ENCODE results near the gene ATP2B3. TPM values are rescaled to one million over a fixed set of nuclear protein-coding genes. Genes with fewer than 3 reads are reported as not detected.

ATP2B3 gene
- total RNA-seq, 1 experiment from 2014 or later, result 0.21 TPM

GRCh38 chrX:153582896-153583295 is 65.5 kb downstream of the ATP2B3 start:
- no TSS peak for BruUV-seq (replicated peaks)
- no peak for DNase-seq (ENCODE audit: low read depth, low spot score)
- Histone ChIP-seq H3K27me3 (ENCODE audit: control insufficient read depth, insufficient read depth, low read length) (no peaks in the 10 kb centered on the region), H3K9me3 (ENCODE audit: control insufficient read depth, insufficient read depth, low read depth, low read length) (no peaks in the 10 kb centered on the region), H3K4me1 (ENCODE audit: control insufficient read depth, insufficient read depth, low read length) (no peaks in the 10 kb centered on the region; the same call in 1 of the 2 replicates), H3K4me3 (ENCODE audit: low read depth in 2 of 2, low read length in 2 of 2) (no peak overlapping the region), H3K27ac (ENCODE audit: low read length) (no peak overlapping the region), H3K36me3 (ENCODE audit: control insufficient read depth, insufficient read depth, low read length) (no peaks in the 10 kb centered on the region)
- ChIA-PET POLR2A (no interaction called here), CTCF (no interaction called here)
- ATAC-seq, result no peak
- in situ Hi-C loops (cut with HindIII; ENCODE audit: low pct_unique_long_range_greater_than_20kb, low sequenced_read_pairs), result no loop called here
- TF ChIP-seq CTCF (IDR thresholded peaks at IDR 0.05) (no peak), REST (IDR thresholded peaks at IDR 0.05; ENCODE audit: insufficient read depth in 1 of 2, low read depth in 2 of 2, low read length in 1 of 2) (no peak)
- intact Hi-C loops (cut with micrococcal nuclease; ENCODE audit: unreplicated experiment), result no loop called here

GRCh38 chrX:153583433-153583832 is 66.0 kb downstream of the ATP2B3 start:
- ChIA-PET POLR2A (no interaction called here), CTCF (no interaction called here)
- Histone ChIP-seq H3K27me3 (ENCODE audit: control insufficient read depth, insufficient read depth, low read length) (no peaks in the 10 kb centered on the region), H3K9me3 (ENCODE audit: control insufficient read depth, insufficient read depth, low read depth, low read length) (no peaks in the 10 kb centered on the region), H3K36me3 (ENCODE audit: control insufficient read depth, insufficient read depth, low read length) (no peaks in the 10 kb centered on the region), H3K4me1 (ENCODE audit: control insufficient read depth, insufficient read depth, low read length) (no peaks in the 10 kb centered on the region; the same call in 1 of the 2 replicates), H3K4me3 (ENCODE audit: low read depth in 2 of 2, low read length in 2 of 2) (no peak overlapping the region), H3K27ac (ENCODE audit: low read length) (no peak overlapping the region)
- intact Hi-C loops (cut with micrococcal nuclease; ENCODE audit: unreplicated experiment) (no loop called here), in situ Hi-C loops (cut with HindIII; ENCODE audit: low pct_unique_long_range_greater_than_20kb, low sequenced_read_pairs) (no loop called here)
- DNase-seq (ENCODE audit: low read depth, low spot score) (no peak), ATAC-seq (no peak)
- TF ChIP-seq POLR2AphosphoS5 (IDR thresholded peaks at IDR 0.05; ENCODE audit: low read depth, low read length) (no peak), REST (IDR thresholded peaks at IDR 0.05; ENCODE audit: insufficient read depth in 1 of 2, low read depth in 2 of 2, low read length in 1 of 2) (no peak), SIN3A (IDR thresholded peaks at IDR 0.05; ENCODE audit: borderline replicate concordance, insufficient read depth, low read depth, low read length) (no peak), TCF7L2 (IDR thresholded peaks at IDR 0.05; ENCODE audit: low read depth, low read length) (no peak), CTCF (IDR thresholded peaks at IDR 0.05) (no peak)
- no TSS peak for BruUV-seq (replicated peaks)

Measured in Panc1 (cell line).